Stimulated activated CD4-positive, alpha-beta T cell treated with anti-CD3 and anti-CD28 coated beads, Interleukin-4, amount 100 ng/mL, for 24 hours (primary cell): ENCODE data around the gene TMEM203.
"Not testable (repeated sequence)": the region's sequence is repeated elsewhere in the genome, so short reads cannot be mapped to it uniquely, and the experiment has no call there.

ENCODE experiments used
- DNase-seq: peaks from one replicate; pipeline ENCODE4 v3.0.0-alpha.2; 2020

The TMEM203 gene

GRCh38 chr9:137205126-137206069, at the start of gene TMEM203, which contains the start of gene NDOR1:
Gene TMEM203 (minus strand): TSS chr9:137205648. CDS start chr9:137205414, 234 bp downstream.
Gene NDOR1 (plus strand): TSS chr9:137205700. CDS start chr9:137205778, 78 bp downstream.
- peak; percentile 95 for DNase-seq

- DNase-seq, result peak; percentile 95
Observed at GRCh38 chr9:137254624-137255447, 49.4 kb upstream of the TMEM203 start, which contains the start of gene NELFB. Gene NELFB (plus strand): TSS chr9:137255327.

GRCh38 chr9:137253717-137254623, 48.5 kb upstream of the TMEM203 start:
- DNase-seq, result no peak

GRCh38 chr9:137252555-137253506, 47.4 kb upstream of the TMEM203 start:
- no peak for DNase-seq

- DNase-seq, result no peak
Observed at GRCh38 chr9:137251490-137252268, 46.2 kb upstream of the TMEM203 start.

- DNase-seq, result no peak
Observed at GRCh38 chr9:137251194-137251461, 45.7 kb upstream of the TMEM203 start, which contains the start of gene STPG3. Gene STPG3 (plus strand): TSS chr9:137251286. CDS start chr9:137251287, 1 bp downstream.

- no peak for DNase-seq
Observed at GRCh38 chr9:137250329-137251193, 45.1 kb upstream of the TMEM203 start.

- DNase-seq, result no peak
Observed at GRCh38 chr9:137247916-137248175, 42.4 kb upstream of the TMEM203 start.

- no peak for DNase-seq
Observed at GRCh38 chr9:137247135-137247915, 41.9 kb upstream of the TMEM203 start.

- DNase-seq, result no peak
Observed at GRCh38 chr9:137245450-137246421, 40.3 kb upstream of the TMEM203 start.

- DNase-seq, result no peak
Observed at GRCh38 chr9:137244486-137245449, 39.3 kb upstream of the TMEM203 start.

- DNase-seq, result no peak
Observed at GRCh38 chr9:137243626-137244485, 38.4 kb upstream of the TMEM203 start.

GRCh38 chr9:137243266-137243625, 37.8 kb upstream of the TMEM203 start:
- not testable (repeated sequence) for DNase-seq

- DNase-seq, result no peak
Observed at GRCh38 chr9:137242269-137243203, 37.1 kb upstream of the TMEM203 start.
